ENCODE measurements around the gene TMEM82. TPM values are rescaled to one million over a fixed set of nuclear protein-coding genes. Genes with fewer than 3 reads are reported as not detected.

The TMEM82 gene
- polyA plus RNA-seq, 1 donor (not counting 4 experiments of a cell fraction or from before 2014, with no cell fraction given): not detected

DNA sequence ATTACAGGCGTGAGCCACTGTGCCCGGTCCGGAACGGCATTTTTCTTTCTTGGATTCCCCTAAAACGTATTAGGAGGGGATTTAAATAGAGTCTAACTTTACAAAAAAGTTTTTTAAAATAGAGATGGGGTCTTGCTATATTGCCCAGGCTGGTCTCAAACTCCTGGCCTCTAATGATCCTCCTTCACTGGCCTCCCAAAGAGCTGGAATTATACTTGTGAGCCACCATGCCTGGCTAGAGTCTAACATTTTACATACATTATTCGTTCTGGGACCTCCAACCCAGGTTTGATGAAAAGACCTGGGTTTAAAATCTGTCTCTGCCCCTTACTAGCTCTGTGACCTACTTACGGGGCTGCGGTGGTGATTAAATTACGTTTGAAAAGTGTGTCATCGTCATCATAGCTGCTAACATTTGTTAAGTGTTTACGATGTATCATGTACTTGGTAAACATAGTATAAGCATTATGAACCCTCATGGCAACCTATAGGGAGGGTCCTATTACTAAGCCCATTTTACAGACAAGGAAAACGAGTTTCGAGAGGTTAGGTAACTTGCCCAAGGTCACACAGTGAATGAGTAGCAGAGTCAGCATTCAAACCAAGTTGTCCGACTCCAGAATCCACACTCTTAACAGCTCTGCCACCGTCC lies 33.7 kb upstream of the TMEM82 start:
- H3K4me1 ChIP-seq (ENCODE audit: control insufficient read depth, extremely low read depth, insufficient read depth, low read length): peaks cover 5% of the 10 kb centered on the region
- peaks cover 3% of the 10 kb centered on the region for H4K20me1 ChIP-seq (ENCODE audit: control insufficient read depth, extremely low read depth, insufficient read depth, low read length)
- no peak overlapping the region for H2AFZ ChIP-seq (ENCODE audit: control insufficient read depth, low read length)
- peaks cover 68% of the 10 kb centered on the region for H3K79me2 ChIP-seq (ENCODE audit: control insufficient read depth, insufficient read depth, low read length)
- dilution Hi-C loops (cut with MboI; ENCODE audit: extremely low pct_ligation_motif_present, low sequenced_read_pairs): no loop called here
- H3K36me3 ChIP-seq (ENCODE audit: control insufficient read depth in 2 of 2, extremely low read depth in 1 of 2, insufficient read depth in 2 of 2, low read length in 2 of 2): peaks cover 10 to 11% of the 10 kb centered on the region in 2 experiments
- H3K4me2 ChIP-seq (ENCODE audit: control insufficient read depth, extremely low read depth, insufficient read depth, low read depth, low read length): no peak overlapping the region
- TF ChIP-seq, protein P1, sequence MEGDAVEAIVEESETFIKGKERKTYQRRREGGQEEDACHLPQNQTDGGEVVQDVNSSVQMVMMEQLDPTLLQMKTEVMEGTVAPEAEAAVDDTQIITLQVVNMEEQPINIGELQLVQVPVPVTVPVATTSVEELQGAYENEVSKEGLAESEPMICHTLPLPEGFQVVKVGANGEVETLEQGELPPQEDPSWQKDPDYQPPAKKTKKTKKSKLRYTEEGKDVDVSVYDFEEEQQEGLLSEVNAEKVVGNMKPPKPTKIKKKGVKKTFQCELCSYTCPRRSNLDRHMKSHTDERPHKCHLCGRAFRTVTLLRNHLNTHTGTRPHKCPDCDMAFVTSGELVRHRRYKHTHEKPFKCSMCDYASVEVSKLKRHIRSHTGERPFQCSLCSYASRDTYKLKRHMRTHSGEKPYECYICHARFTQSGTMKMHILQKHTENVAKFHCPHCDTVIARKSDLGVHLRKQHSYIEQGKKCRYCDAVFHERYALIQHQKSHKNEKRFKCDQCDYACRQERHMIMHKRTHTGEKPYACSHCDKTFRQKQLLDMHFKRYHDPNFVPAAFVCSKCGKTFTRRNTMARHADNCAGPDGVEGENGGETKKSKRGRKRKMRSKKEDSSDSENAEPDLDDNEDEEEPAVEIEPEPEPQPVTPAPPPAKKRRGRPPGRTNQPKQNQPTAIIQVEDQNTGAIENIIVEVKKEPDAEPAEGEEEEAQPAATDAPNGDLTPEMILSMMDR (optimal IDR thresholded peaks at IDR 0.05 in 1 of 3, IDR thresholded peaks at IDR 0.05 in 1 of 3, conservative IDR thresholded peaks at IDR 0.05 in 1 of 3; ENCODE audit: extremely low read depth in 1 of 3, insufficient read depth in 2 of 3, low read length in 3 of 3): no peak
- no peak for TF ChIP-seq EZH2 (IDR thresholded peaks at IDR 0.05; ENCODE audit: low read length)
- H3K9me1 ChIP-seq (ENCODE audit: control insufficient read depth, extremely low read depth, insufficient read depth, low read length): peaks cover 2% of the 10 kb centered on the region
- no peak overlapping the region for H3K27ac ChIP-seq (ENCODE audit: control insufficient read depth, insufficient read depth, low read length)
- DNase-seq (ENCODE audit: low read depth, low spot score): no peak
- no peak overlapping the region for H3K9ac ChIP-seq (ENCODE audit: control insufficient read depth, extremely low read depth, insufficient read depth, low read length)
- no peaks in the 10 kb centered on the region for H3K9me3 ChIP-seq (ENCODE audit: control insufficient read depth, low read depth, low read length)
- no peaks in the 10 kb centered on the region for H3K27me3 ChIP-seq (ENCODE audit: control insufficient read depth, extremely low read depth, insufficient read depth, low read length)
- H3K4me3 ChIP-seq (ENCODE audit: control insufficient read depth in 2 of 3, extremely low read depth in 1 of 3, insufficient read depth in 2 of 3, low read depth in 1 of 3, low read length in 3 of 3): no peak overlapping the region
- no peak for FAIRE-seq

DNA sequence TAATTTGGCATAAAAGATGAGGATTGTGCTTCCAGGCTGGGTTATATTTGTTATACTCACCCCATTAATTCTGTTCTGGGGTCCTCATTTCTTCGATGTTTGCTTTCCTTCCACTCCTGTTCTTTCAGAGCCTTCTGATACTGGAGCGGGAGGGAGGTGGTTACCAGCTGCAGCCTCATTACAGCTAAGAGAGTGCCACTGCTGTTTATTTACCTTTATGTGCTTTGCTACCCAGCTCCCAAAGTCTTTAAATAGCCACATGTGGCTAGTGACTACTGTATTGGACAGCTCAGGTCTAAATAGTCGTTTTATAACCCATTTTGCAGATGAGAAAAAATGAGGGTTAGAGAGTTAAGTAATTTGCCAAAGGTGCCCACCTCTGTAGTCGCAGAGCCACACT lies 33.1 kb upstream of the TMEM82 start:
- peaks cover 2% of the 10 kb centered on the region for H3K9me1 ChIP-seq (ENCODE audit: control insufficient read depth, extremely low read depth, insufficient read depth, low read length)
- H3K36me3 ChIP-seq (ENCODE audit: control insufficient read depth in 2 of 2, extremely low read depth in 1 of 2, insufficient read depth in 2 of 2, low read length in 2 of 2): peaks cover 10 to 11% of the 10 kb centered on the region in 2 experiments
- H3K4me3 ChIP-seq (ENCODE audit: control insufficient read depth in 2 of 3, extremely low read depth in 1 of 3, insufficient read depth in 2 of 3, low read depth in 1 of 3, low read length in 3 of 3): no peak overlapping the region
- H3K27me3 ChIP-seq (ENCODE audit: control insufficient read depth, extremely low read depth, insufficient read depth, low read length): no peaks in the 10 kb centered on the region
- H2AFZ ChIP-seq (ENCODE audit: control insufficient read depth, low read length): no peak overlapping the region
- H4K20me1 ChIP-seq (ENCODE audit: control insufficient read depth, extremely low read depth, insufficient read depth, low read length): peaks cover 3% of the 10 kb centered on the region
- no peak for FAIRE-seq
- no peak overlapping the region for H3K4me2 ChIP-seq (ENCODE audit: control insufficient read depth, extremely low read depth, insufficient read depth, low read depth, low read length)
- no peak for TF ChIP-seq EZH2 (IDR thresholded peaks at IDR 0.05; ENCODE audit: low read length)
- TF ChIP-seq, protein P1 (optimal IDR thresholded peaks at IDR 0.05 in 1 of 3, IDR thresholded peaks at IDR 0.05 in 1 of 3, conservative IDR thresholded peaks at IDR 0.05 in 1 of 3; ENCODE audit: extremely low read depth in 1 of 3, insufficient read depth in 2 of 3, low read length in 3 of 3): no peak
- dilution Hi-C loops (cut with MboI; ENCODE audit: extremely low pct_ligation_motif_present, low sequenced_read_pairs): no loop called here
- H3K9ac ChIP-seq (ENCODE audit: control insufficient read depth, extremely low read depth, insufficient read depth, low read length): no peak overlapping the region
- no peaks in the 10 kb centered on the region for H3K9me3 ChIP-seq (ENCODE audit: control insufficient read depth, low read depth, low read length)
- no peak for DNase-seq (ENCODE audit: low read depth, low spot score)
- peaks cover 63% of the 10 kb centered on the region for H3K79me2 ChIP-seq (ENCODE audit: control insufficient read depth, insufficient read depth, low read length)
- H3K27ac ChIP-seq (ENCODE audit: control insufficient read depth, insufficient read depth, low read length): no peak overlapping the region
- H3K4me1 ChIP-seq (ENCODE audit: control insufficient read depth, extremely low read depth, insufficient read depth, low read length): no peaks in the 10 kb centered on the region

Data from keratinocyte (primary cell).